HG03097 (cell line): ENCODE measurements around the gene ST3GAL5.
"Not testable (repeated sequence)": the region's sequence is repeated elsewhere in the genome, so short reads cannot be mapped to it uniquely, and the experiment has no call there.

Experiments used
- ATAC-seq: cut with Tn5 transposase; IDR thresholded peaks from one replicate; pipeline ENCODE4 v1.9.1; 2021; ENCODE audit not compliant: unreplicated experiment, low FRiP score

The ST3GAL5 gene

GRCh38 chr2:85894554-85895278 lies 5.9 kb upstream of the ST3GAL5 start:
- ATAC-seq: not testable (repeated sequence)

- ATAC-seq: no peak
These were observed 4.9 kb upstream of the ST3GAL5 start for GRCh38 chr2:85893428-85894258.

GRCh38 chr2:85892216-85892944 lies 3.6 kb upstream of the ST3GAL5 start:
- ATAC-seq: no peak

GRCh38 chr2:85890522-85891176 lies 1.9 kb upstream of the ST3GAL5 start:
- ATAC-seq: no peak

- ATAC-seq: no peak
These were observed 964 bp upstream of the ST3GAL5 start for GRCh38 chr2:85889627-85890281.

GRCh38 chr2:85888020-85888683 lies 638 bp downstream of the ST3GAL5 start:
- no peak for ATAC-seq

GRCh38 chr2:85887566-85888019 lies 1.2 kb downstream of the ST3GAL5 start:
- ATAC-seq: no peak

- ATAC-seq: no peak
These were observed 2.2 kb downstream of the ST3GAL5 start for GRCh38 chr2:85886590-85886989.

GRCh38 chr2:85886141-85886540 lies 2.6 kb downstream of the ST3GAL5 start:
- no peak for ATAC-seq

- not testable (repeated sequence) for ATAC-seq
These were observed 7.0 kb downstream of the ST3GAL5 start for GRCh38 chr2:85881781-85882180.

GRCh38 chr2:85880716-85881328 lies 8.0 kb downstream of the ST3GAL5 start:
- not testable (repeated sequence) for ATAC-seq

- no peak for ATAC-seq
These were observed 9.9 kb downstream of the ST3GAL5 start for GRCh38 chr2:85878719-85879370.

GRCh38 chr2:85875350-85876050 lies 13.3 kb downstream of the ST3GAL5 start:
- no peak for ATAC-seq

- ATAC-seq: no peak
These were observed 15.1 kb downstream of the ST3GAL5 start for GRCh38 chr2:85873679-85874078.

- no peak for ATAC-seq
These were observed 16.1 kb downstream of the ST3GAL5 start for GRCh38 chr2:85872536-85873161.

- ATAC-seq: no peak
These were observed 17.2 kb downstream of the ST3GAL5 start for GRCh38 chr2:85871494-85872164.

GRCh38 chr2:85868822-85869221 lies 20.0 kb downstream of the ST3GAL5 start:
- no peak for ATAC-seq
